ENCODE measurements around the gene PKNOX1. TPM values are rescaled to one million over a fixed set of nuclear protein-coding genes. Genes with fewer than 3 reads are reported as not detected.
A peak's percentile ranks its signal among the peaks of the same experiment; 100 is the strongest.
"Not testable (repeated sequence)": the region's sequence is repeated elsewhere in the genome, so short reads cannot be mapped to it uniquely, and the experiment has no call there.

Gene PKNOX1
- polyA plus RNA-seq, 1 donor = 21.0 TPM

DNA sequence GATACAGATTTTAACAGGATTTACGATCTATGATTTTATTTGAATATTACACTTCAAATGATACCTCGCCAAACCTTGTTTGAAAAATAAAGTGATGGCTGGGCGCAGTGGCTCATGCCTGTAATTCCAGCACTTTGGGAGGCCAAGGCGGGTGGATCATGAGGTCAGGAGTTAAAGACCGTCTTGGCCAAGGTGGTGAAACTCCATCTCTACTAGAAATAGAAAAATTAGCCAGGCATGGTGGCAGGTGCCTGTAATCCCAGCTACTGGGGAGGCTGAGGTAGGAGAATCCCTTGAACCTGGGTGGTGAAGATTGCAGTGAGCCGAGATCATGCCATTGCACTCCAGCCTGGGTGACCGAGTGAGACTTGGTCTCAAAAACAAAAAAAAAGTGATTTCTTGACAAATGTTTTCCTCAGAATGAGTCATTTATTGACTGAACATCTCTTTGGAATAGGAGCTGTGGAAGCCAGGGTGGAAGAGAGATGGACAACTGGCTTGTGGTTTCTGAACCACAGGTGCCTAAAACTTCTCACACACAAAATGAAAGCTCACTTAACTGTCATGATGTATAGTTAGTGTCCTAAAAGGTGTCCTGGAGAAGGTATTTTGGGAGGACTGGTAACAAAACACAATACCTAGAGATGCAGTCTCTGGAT, 11.9 kb downstream of the PKNOX1 start:
- DNase-seq = no peak

- DNase-seq = no peak
Observed at GRCh38 chr21:42988236-42988965, 14.0 kb downstream of the PKNOX1 start.

GRCh38 chr21:42989370-42989769, 15.0 kb downstream of the PKNOX1 start:
- DNase-seq = not testable (repeated sequence)

DNA sequence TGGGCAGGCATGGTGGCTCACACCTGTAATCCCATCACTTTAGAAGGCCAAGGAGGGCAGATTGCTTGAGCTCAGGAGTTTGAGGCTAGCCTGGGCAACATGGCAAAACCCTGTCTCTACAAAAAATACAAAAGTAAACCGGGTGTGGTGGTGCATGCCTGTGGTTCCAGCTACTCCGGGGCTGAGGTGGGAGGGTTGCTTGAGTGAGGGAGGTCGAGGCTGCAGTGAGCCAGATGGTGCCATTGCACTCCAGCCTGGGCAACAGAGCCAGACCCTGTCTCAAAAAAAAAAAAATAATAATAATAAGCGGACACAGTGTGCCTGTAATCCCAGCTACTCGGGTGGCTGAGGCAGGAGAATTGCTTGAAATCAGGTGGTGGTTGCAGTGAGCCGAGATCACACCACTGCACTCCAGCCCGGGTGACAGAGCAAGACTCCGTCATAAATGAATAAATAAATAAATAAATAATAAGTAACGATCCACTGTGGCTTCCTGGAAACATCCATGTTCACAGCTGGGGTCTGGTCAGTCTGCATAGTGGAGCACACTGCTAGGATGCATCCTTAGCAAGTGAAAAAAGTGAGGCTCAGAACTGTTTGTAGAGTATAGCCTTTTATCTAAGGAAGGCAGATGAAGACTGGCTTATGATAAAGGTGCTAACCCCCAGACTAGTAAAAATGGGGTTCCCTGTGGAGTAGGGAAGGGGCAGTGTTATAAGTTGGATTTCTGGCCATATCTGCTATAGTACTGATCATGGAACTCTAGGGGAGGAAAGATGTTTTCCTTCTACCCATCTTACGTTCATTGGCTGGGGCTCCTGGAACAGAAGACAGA, 15.7 kb downstream of the PKNOX1 start:
- DNase-seq = no peak

- peak; percentile 69 for DNase-seq
Observed at GRCh38 chr21:42991992-42992740, 17.8 kb downstream of the PKNOX1 start.

DNA sequence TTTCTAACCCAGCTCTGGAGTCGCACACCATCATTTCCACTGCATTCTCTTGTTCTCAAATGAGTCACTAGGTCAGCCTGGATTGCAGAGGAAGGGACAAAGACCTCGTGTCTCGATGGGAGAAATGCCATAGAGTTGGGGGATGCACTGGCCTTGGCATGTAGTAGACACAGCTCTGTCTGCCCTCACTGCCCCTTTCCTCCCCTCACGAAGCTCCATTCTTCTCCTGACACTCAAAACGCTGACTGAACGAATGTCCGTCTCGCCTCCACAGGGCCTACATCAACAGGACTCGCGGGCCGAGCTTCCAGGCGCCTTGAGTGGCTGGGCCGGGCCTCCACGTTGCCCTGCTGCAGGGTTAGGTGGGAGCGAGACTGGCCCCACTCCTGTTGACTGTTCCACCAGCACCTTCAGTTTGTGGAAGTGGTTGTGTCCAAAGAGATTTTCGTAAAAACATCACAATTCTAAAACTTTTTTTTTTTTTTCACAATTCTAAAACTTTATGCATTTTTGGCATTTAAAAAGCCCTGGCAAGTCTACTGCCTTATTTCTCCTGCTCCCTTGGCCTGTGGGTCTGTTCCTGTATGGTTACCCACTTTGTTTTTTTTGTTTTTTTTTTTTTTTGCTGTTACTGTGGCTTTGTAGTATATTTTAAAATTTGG, 18.8 kb downstream of the PKNOX1 start:
- no peak for DNase-seq

- DNase-seq = no peak
Observed at GRCh38 chr21:42997053-42997452, 22.7 kb downstream of the PKNOX1 start.

- not testable (repeated sequence) for DNase-seq
Observed at GRCh38 chr21:42997983-42998382, 23.6 kb downstream of the PKNOX1 start.

- DNase-seq = not testable (repeated sequence)
Observed at GRCh38 chr21:42999152-42999551, 24.8 kb downstream of the PKNOX1 start.

DNA sequence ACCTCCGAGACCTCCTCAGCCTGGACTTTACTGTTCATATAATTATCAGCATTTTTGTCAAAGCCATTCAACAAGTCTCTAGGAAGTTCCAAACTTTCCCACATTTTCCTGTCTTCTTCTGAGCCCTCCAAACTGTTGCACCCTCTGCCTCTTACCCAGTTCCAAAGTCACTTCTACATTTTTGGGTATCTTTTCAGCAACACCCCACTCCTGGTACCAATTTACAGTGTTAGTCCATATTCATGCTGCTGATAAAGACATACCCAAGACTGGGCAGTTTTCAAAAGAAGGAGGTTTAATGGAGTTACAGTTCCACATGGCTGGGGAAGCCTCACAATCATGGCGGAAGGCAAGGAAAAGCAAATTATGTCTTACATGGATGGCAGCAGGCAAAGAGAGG, 25.7 kb downstream of the PKNOX1 start:
- DNase-seq = not testable (repeated sequence)

- no peak for DNase-seq
Observed at GRCh38 chr21:43001316-43001715, 27.0 kb downstream of the PKNOX1 start.

GRCh38 chr21:43004926-43005325, 30.6 kb downstream of the PKNOX1 start:
- no peak for DNase-seq

DNA sequence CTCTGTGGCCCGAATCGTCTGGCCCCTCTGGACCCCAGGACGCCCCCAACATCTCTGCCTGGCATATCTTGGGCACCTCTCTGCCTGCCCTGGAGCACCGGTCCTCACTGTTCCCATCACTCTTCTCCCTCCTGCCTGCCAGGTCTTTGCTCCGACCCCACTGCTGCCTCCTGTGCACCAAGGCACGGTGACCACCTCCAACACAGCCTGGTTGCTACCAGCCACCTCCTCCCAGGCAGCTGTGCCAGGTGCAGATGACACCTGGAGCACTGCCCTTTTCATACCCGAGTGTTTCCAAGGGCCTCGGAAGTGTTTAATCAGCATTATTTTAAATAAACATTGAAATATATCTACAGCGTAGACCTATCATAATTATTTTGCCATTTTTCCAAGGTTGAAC, 31.3 kb downstream of the PKNOX1 start:
- DNase-seq = no peak

DNA sequence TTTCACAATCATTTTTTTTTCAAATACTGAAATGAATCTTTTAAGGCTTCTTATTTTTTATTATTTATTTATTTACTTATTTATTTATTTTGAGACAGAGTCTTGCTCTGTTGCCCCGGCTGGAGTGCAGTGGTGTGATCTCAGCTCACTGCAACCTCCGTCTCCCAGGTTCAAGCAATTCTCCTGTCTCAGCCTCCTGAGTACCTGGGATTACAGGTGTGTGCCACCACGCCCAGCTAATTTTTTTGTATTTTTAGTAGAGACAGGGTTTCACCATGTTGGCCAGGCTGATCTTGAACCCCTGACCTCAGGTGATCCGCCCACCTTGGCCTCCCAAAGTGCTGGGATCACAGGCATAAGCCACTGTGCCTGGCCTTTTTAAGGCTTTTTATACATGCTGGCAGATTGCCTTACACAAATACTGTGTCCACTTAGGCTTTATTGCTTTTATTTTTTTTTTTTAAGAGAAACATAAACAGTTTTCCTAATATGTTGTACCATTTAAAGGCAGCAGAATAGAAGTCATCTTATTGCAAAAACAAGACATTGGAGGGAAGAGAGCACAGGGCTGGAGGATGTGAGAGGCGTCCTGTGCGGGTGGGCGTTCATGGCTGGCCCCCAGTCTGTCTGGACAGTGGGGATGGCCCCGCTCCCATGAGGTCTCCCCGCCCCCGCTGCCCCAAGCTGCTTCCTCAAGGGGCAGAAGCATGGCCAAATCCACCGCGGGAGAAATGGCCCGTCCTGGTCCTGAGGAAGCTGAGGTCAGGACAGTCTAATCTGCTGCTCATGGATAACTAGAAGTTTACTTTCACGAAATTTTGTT, 31.9 kb downstream of the PKNOX1 start:
- not testable (repeated sequence) for DNase-seq

- DNase-seq = no peak
Observed at GRCh38 chr21:43006874-43007208, 32.5 kb downstream of the PKNOX1 start.

DNA sequence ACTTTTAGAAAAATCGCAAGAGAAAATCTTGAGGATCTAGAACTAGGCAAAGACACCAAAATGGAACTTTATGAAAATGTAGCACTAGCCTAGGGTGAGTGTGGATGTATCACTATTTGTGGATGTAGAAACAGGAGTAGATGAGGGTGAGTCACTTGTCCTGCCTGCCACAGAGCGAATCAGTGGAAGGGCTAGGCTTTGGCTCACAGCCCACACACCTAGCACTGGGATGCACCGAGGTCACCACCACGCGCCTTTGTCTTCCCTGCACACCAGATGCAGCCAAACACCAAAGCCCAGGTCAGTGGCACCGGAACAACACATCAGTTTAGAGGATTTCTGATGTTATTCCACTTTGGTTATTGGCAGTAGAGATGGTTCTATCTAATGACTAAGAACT, 38.2 kb downstream of the PKNOX1 start:
- no peak for DNase-seq

- no peak for DNase-seq
Observed at GRCh38 chr21:43015906-43016540, 41.7 kb downstream of the PKNOX1 start.

GRCh38 chr21:43016728-43017127, 42.4 kb downstream of the PKNOX1 start:
- no peak for DNase-seq

- no peak for DNase-seq
Observed at GRCh38 chr21:43018519-43018918, 44.2 kb downstream of the PKNOX1 start.

GRCh38 chr21:43020177-43020576, 45.8 kb downstream of the PKNOX1 start:
- DNase-seq = no peak

DNA sequence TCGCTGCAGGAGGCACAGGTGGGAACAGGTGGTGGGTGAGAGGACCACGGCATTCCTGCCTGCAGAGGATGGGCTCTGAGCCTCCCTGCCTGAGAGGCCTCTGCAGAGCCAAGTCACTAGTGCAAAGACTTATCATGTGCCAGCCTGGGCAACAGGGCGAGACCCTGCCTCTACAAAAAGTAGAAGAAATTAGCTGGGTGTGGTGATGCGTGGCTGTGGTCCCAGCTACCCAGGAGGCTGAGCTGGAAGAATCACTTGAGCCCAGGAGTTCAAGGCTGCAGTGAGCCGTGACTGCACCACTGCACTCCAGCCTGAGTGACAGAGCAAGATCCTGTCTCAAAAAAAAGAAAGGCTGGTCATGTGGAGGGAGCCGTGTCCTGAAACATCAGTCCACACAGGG, 46.4 kb downstream of the PKNOX1 start:
- DNase-seq = no peak

Measured in hindlimb muscle (tissue), 1 donor.